GM21360 (cell line): ENCODE data around the gene GTF2F2.

Experiments used
- ATAC-seq: cut with Tn5 transposase; IDR thresholded peaks from one replicate; pipeline ENCODE4 v1.9.1; 2021; ENCODE audit warnings: mild to moderate bottlenecking, moderate library complexity; ENCODE audit not compliant: unreplicated experiment

Gene GTF2F2

GRCh38 chr13:45209229-45209628 lies 88.9 kb downstream of the GTF2F2 start:
- ATAC-seq = no peak

- ATAC-seq = no peak
These were observed 95.2 kb downstream of the GTF2F2 start for GRCh38 chr13:45215392-45216077.

GRCh38 chr13:45216193-45216592 lies 95.9 kb downstream of the GTF2F2 start:
- ATAC-seq = no peak

- no peak for ATAC-seq
These were observed 98.4 kb downstream of the GTF2F2 start for GRCh38 chr13:45218689-45219088.

GRCh38 chr13:45219123-45219891 lies 99.0 kb downstream of the GTF2F2 start:
- ATAC-seq = no peak

GRCh38 chr13:45219938-45220375 lies 99.6 kb downstream of the GTF2F2 start:
- ATAC-seq = no peak

- no peak for ATAC-seq
These were observed 100.1 kb downstream of the GTF2F2 start for GRCh38 chr13:45220403-45220802.

GRCh38 chr13:45222516-45222915 lies 102.2 kb downstream of the GTF2F2 start:
- ATAC-seq = no peak

- no peak for ATAC-seq
These were observed 102.6 kb downstream of the GTF2F2 start for GRCh38 chr13:45222919-45223318.

GRCh38 chr13:45224176-45224575 lies 103.9 kb downstream of the GTF2F2 start:
- no peak for ATAC-seq

GRCh38 chr13:45225370-45225769 lies 105.1 kb downstream of the GTF2F2 start:
- ATAC-seq = no peak

- no peak for ATAC-seq
These were observed 105.7 kb downstream of the GTF2F2 start for GRCh38 chr13:45226024-45226423.

- ATAC-seq = no peak
These were observed 107.7 kb downstream of the GTF2F2 start for GRCh38 chr13:45228002-45228401.

- ATAC-seq = no peak
These were observed 108.9 kb downstream of the GTF2F2 start for GRCh38 chr13:45229172-45229571.

- no peak for ATAC-seq
These were observed 111.0 kb downstream of the GTF2F2 start for GRCh38 chr13:45231305-45231704.

- ATAC-seq = no peak
These were observed 111.4 kb downstream of the GTF2F2 start for GRCh38 chr13:45231722-45232121.

GRCh38 chr13:45232591-45232990 lies 112.3 kb downstream of the GTF2F2 start:
- ATAC-seq = no peak

- no peak for ATAC-seq
These were observed 118.9 kb downstream of the GTF2F2 start for GRCh38 chr13:45238945-45239795.

GRCh38 chr13:45240143-45240542 lies 119.8 kb downstream of the GTF2F2 start:
- no peak for ATAC-seq

GRCh38 chr13:45242070-45242469 lies 121.8 kb downstream of the GTF2F2 start:
- no peak for ATAC-seq

GRCh38 chr13:45242524-45242923 lies 122.2 kb downstream of the GTF2F2 start:
- ATAC-seq = no peak
